Heart left ventricle (tissue), 13 donors: Measurements from ENCODE around the gene CIAO3.

Experiments
- CTCF ChIP-seq, 12 donors: fragments of 200-600 bp; sonication (generic) in 4 of 12; IDR thresholded peaks; one replicate each; pipeline versions ENCODE4 v1.5.0 to v1.8.0; 2018 to 2022; ENCODE audit warnings: antibody characterized with exemption in 12 of 12, mild to moderate bottlenecking in 5 of 12
- POLR2A ChIP-seq, 2 donors: fragments of 450-650 bp; IDR thresholded peaks; one replicate each; pipeline ENCODE4 v1.6.1; 2017; ENCODE audit warnings: antibody characterized with exemption in 2 of 2, mild to moderate bottlenecking in 2 of 2, moderate library complexity in 2 of 2
- donor health status: ischemic (EF 13 %, LVEDD 7.1; RV severe dilation, severe dysfunction).
- donor health status: DM: no; HTN: yes; CAD: no.
- donor health status: DM: no; HTN: no; CAD: no.
- donor health status: ischemic (EF 25% LVEDD 6.9; RV normal size, moderate dysfunction).
- donor health status: ischemic (EF 25% LVEDD 5.7; RV mildly dilated, moderate dysfunction).
- donor health status: ischemic (EF 35%, LVEDD 5.7; RV mildly dilated, moderate dysfunction).
- donor health status: nonischemic (EF 11% LVEDD 7.7; RV severe dilation, severe dysfunction).
- donor health status: DM: yes; HTN: yes; CAD: no.
- donor health status: PGD.
- donor health status: ischemic (EF 29% LVEDD 5.4; RV normal size, mild dysfunction).
- donor health status: nonischemic (EF 23%, LVEDD 6.1; RV moderate dilation, normal function).

DNA sequence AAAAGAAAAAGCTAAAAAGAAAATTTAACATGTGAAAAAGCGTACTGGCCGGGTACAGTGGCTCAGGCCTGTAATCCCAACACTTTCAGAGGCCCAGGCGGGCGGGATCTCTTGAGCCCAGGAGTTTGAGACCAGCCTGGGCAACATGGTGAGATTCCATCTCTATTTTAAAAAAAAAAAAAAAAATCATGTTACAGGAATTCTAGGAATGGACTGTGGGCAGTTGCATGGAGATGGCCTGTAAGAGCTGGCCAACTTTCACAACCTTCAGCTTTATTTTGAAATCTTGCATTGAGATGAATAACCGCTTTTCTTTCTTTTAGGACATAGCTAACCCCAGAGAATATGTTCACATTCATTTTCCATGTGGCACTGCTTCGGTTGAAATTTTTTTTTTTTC, 8.2 kb upstream of the CIAO3 start:
- TF ChIP-seq CTCF (IDR thresholded peaks at IDR 0.05): no peak
- TF ChIP-seq POLR2A (IDR thresholded peaks at IDR 0.05): no peak
